ENCODE data around the gene IKZF3. TPM values are rescaled to one million over a fixed set of nuclear protein-coding genes. Genes with fewer than 3 reads are reported as not detected.
A peak's percentile ranks its signal among the peaks of the same experiment; 100 is the strongest.

IKZF3 gene
- total RNA-seq, 1 experiment from 2014 or later, result 0.81 TPM

- TF ChIP-seq CREB1 (CRISPR knock-in tag; IDR thresholded peaks at IDR 0.05) (no peak), RORB (CRISPR knock-in tag; IDR thresholded peaks at IDR 0.05) (no peak)
Observed at GRCh38 chr17:39744075-39744835, 119.9 kb downstream of the IKZF3 start (continued).

GRCh38 chr17:39742856-39743436 lies 121.2 kb downstream of the IKZF3 start:
- Mint-ChIP-seq H3K36me3 (peaks cover 23% of the 10 kb centered on the region), H3K4me3 (no peak overlapping the region), H3K27me3 (ENCODE audit: low read depth) (no peaks in the 10 kb centered on the region), H3K9me3 (no peaks in the 10 kb centered on the region), H3K27ac (peak overlapping the region; percentile 80; the same call in 1 of the 2 replicates), H3K4me1 (peaks cover 20% of the 10 kb centered on the region)
- ATAC-seq, result no peak
- CTCF ChIA-PET, result interaction anchor here (0.9 to 1.2 kb wide), 2 partner anchors 11 to 119 kb away, joined by 3 read pairs; no protein-coding TSS in a partner anchor
- POLR2A ChIA-PET, result no interaction called here
- TF ChIP-seq IRF2 (CRISPR knock-in tag; IDR thresholded peaks at IDR 0.05; ENCODE audit: borderline replicate concordance, low read depth) (no peak), ATF6 (CRISPR knock-in tag; IDR thresholded peaks at IDR 0.05) (no peak), TEAD1 (CRISPR knock-in tag; IDR thresholded peaks at IDR 0.05) (no peak), NR1H2 (CRISPR knock-in tag; IDR thresholded peaks at IDR 0.05) (no peak), STAT6 (CRISPR knock-in tag; conservative IDR thresholded peaks at IDR 0.05; ENCODE audit: low read depth) (no peak), MLX (CRISPR knock-in tag; IDR thresholded peaks at IDR 0.05) (no peak), NR3C1 (CRISPR knock-in tag; conservative IDR thresholded peaks at IDR 0.05; ENCODE audit: low read depth) (no peak), AFF4 (CRISPR knock-in tag; IDR thresholded peaks at IDR 0.05; ENCODE audit: borderline replicate concordance) (no peak), CREM (CRISPR knock-in tag; IDR thresholded peaks at IDR 0.05) (no peak), AR (CRISPR knock-in tag; IDR thresholded peaks at IDR 0.05) (no peak), E2F5 (CRISPR knock-in tag; IDR thresholded peaks at IDR 0.05) (no peak), E2F4 (CRISPR knock-in tag; IDR thresholded peaks at IDR 0.05; ENCODE audit: borderline replicate concordance, low read depth) (no peak), PRRX2 (CRISPR knock-in tag; IDR thresholded peaks at IDR 0.05) (no peak), TEAD4 (CRISPR knock-in tag; IDR thresholded peaks at IDR 0.05) (no peak)
- DNase-seq (ENCODE audit: low spot score), result no peak
